Thoracic aorta (tissue), 2 donors: Measurements from ENCODE around the gene SPRYD7. TPM values are rescaled to one million over a fixed set of nuclear protein-coding genes. Genes with fewer than 3 reads are reported as not detected.

Experiments
- ATAC-seq: fragments of 150-250 bp; one replicate; pipeline ENCODE4 v1.8.0; 2017; ENCODE audit warnings: low read depth; ENCODE audit not compliant: insufficient number of reproducible peaks, low FRiP score
- DNase-seq: peaks from one replicate; pipeline ENCODE4 v3.0.0-alpha.2; 2020; ENCODE audit warnings: low spot score
- H3K27ac ChIP-seq, 2 donors: fragments of 200-600 bp; sonication (generic); 1 replicate in 1 of 2; 2 replicates in 1 of 2; pipeline ENCODE4 v1.5.1; 2016; ENCODE audit warnings: mild to moderate bottlenecking in 2 of 2, moderate library complexity in 2 of 2
- H3K27me3 ChIP-seq: fragments of 200-600 bp; sonication (generic); replicated peaks from 2 replicates; pipeline ENCODE4 v1.6.0; 2016; ENCODE audit warnings: mild to moderate bottlenecking; ENCODE audit not compliant: insufficient read depth
- H3K36me3 ChIP-seq: fragments of 200-600 bp; sonication (generic); one replicate; pipeline ENCODE4 v1.5.1; 2016
- H3K4me1 ChIP-seq, 2 donors: fragments of 200-600 bp; sonication (generic); 1 replicate in 1 of 2; 2 replicates in 1 of 2; pipeline versions ENCODE4 v1.5.1 to v1.6.0; 2016; ENCODE audit warnings: low read depth in 2 of 2, mild to moderate bottlenecking in 1 of 2; ENCODE audit not compliant: control insufficient read depth in 1 of 2
- H3K4me3 ChIP-seq: fragments of 200-600 bp; sonication (generic); 2 replicates; pipeline ENCODE4 v1.5.1; 2016; ENCODE audit warnings: mild to moderate bottlenecking
- H3K9me3 ChIP-seq: fragments of 200-600 bp; sonication (generic); 2 replicates; pipeline ENCODE4 v1.5.1; 2016
- CTCF ChIP-seq: fragments of 200-600 bp; sonication (generic); IDR thresholded peaks from one replicate; pipeline ENCODE4 v1.5.1; 2019; ENCODE audit warnings: antibody characterized with exemption
- total RNA-seq, 2 donors: library from RNA; depleted of rRNA; stranded (reverse); fragments of >200 nt; gene quantifications; one replicate each; pipeline versions ENCODE4 v1.1.0 to v1.2.3, GENCODE V29; 2016

Gene SPRYD7
- total RNA-seq, 2 donors from 2014 or later = 4.0 to 4.1 TPM

DNA sequence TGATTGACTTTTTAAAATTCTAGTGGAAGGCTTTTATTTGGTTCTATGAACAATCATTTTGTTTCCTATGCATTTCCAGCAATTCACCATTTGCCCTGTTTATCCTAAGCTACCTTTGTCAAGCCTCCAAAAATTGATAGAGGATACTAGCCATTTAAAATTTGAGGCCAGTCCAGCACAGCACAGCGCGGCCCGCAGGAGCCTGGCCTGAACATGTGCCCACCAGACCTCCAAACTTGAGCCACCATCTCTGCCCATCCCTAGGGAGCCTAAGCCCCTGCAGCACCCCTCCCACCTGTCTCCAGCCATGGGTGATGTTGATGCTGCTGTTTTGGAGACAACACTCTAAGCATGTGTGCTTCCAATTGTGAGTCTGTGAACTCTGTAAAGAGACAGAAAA lies 57.5 kb downstream of the SPRYD7 start:
- Histone ChIP-seq H3K36me3 (no peaks in the 10 kb centered on the region), H3K27ac (no peak overlapping the region), H3K4me1 (no peaks in the 10 kb centered on the region), H3K27me3 (no peaks in the 10 kb centered on the region), H3K4me3 (no peak overlapping the region), H3K9me3 (peaks cover 3% of the 10 kb centered on the region)
- DNase-seq (no peak), ATAC-seq (no peak)
- no peak for TF ChIP-seq CTCF

DNA sequence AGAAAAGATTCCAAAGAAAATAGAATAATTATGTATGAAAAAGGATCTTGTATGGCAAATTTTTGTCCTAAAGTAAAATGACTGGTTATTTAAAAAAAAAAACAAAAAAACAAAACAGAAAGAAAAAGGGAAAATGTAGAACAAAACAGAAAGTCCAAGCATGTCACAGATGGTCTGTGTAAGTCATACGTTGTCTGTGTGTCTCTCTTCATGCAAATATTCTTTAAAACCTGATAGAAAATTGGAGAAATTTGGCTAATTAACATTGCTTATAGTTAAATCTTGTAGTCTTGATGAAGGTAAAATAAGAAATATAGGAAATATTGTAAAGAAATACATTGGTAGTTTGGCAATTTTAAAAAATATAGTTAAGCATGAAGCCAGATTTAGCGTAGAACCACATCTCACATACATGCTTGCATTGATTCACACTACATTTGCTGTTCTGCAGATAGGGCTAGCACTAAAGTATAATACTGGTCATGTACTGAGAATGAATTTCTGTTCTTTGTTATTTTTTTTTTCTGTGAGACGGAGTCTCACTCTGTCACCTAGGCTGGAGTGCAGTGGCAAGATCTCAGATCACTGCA lies 58.4 kb downstream of the SPRYD7 start:
- no peak overlapping the region for H3K4me3 ChIP-seq
- no peaks in the 10 kb centered on the region for H3K36me3 ChIP-seq
- no peak for TF ChIP-seq CTCF
- peaks cover 3% of the 10 kb centered on the region for H3K9me3 ChIP-seq
- ATAC-seq (no peak), DNase-seq (no peak)
- H3K27me3 ChIP-seq = no peaks in the 10 kb centered on the region
- H3K27ac ChIP-seq = no peak overlapping the region
- no peaks in the 10 kb centered on the region for H3K4me1 ChIP-seq

GRCh38 chr13:49874430-49874829 lies 61.7 kb downstream of the SPRYD7 start:
- no peak for TF ChIP-seq CTCF
- no peaks in the 10 kb centered on the region for H3K36me3 ChIP-seq
- H3K27me3 ChIP-seq = no peaks in the 10 kb centered on the region
- H3K4me1 ChIP-seq = no peaks in the 10 kb centered on the region
- no peak for DNase-seq
- no peak overlapping the region for H3K4me3 ChIP-seq
- H3K9me3 ChIP-seq = peaks cover 3% of the 10 kb centered on the region
- no peak overlapping the region for H3K27ac ChIP-seq
- ATAC-seq = no peak

DNA sequence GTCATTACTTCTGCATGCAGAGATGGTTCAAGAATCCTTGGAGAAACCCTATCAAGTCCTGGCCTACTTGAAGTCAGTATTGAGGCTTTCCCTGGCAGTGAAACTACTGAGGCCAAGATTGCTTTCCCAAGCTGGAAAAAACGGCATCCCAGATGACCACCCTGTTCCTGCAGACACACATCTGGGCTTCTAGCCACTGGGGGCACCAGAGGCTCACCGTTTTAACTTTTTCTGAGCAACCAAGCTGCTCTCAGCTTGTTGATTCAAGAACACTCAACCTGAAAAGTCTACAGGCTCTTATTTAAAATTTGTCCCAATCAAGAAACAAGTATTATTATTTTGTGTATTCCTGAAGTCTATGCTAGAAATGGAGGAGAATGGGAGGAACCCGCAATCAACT lies 66.6 kb downstream of the SPRYD7 start:
- no peaks in the 10 kb centered on the region for H3K9me3 ChIP-seq
- H3K36me3 ChIP-seq = no peaks in the 10 kb centered on the region
- TF ChIP-seq CTCF = no peak
- H3K4me1 ChIP-seq = no peaks in the 10 kb centered on the region
- no peak for DNase-seq
- H3K4me3 ChIP-seq = no peak overlapping the region
- ATAC-seq = no peak
- no peak overlapping the region for H3K27ac ChIP-seq
- no peaks in the 10 kb centered on the region for H3K27me3 ChIP-seq

DNA sequence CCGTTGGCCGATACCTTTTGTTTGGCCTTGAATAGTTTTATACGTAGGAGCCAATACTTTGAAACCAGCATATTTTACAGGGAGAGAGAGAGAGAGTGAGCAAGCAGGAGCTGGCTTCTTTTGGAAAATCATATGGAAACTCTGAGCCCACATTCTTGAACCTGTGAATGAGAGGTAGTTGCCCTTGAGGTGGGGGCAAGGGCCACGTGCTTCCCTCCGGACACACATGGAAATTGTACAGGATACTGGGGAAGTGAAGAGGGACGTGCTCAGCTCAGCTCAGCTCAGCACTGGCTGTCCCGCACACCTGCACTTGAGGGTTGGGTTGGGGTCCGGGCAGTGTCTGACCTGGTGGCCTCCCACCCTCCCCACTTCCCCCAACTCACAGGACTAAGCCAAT lies 68.3 kb downstream of the SPRYD7 start:
- Histone ChIP-seq H3K27ac (no peak overlapping the region), H3K27me3 (no peaks in the 10 kb centered on the region), H3K9me3 (no peaks in the 10 kb centered on the region), H3K36me3 (no peaks in the 10 kb centered on the region), H3K4me1 (no peaks in the 10 kb centered on the region), H3K4me3 (no peak overlapping the region)
- ATAC-seq (no peak), DNase-seq (no peak)
- no peak for TF ChIP-seq CTCF
